DOHH2 (cell line): Measurements from ENCODE around the gene PSAP.

Experiments used
- CTCF ChIP-seq: fragments of 200-600 bp; sonication (generic); IDR thresholded peaks from one replicate; pipeline ENCODE4 v1.5.1; 2014; ENCODE audit warnings: antibody characterized with exemption, mild to moderate bottlenecking, low read depth, low read length; ENCODE audit not compliant: poor library complexity, severe bottlenecking
- EZH2phosphoT487 ChIP-seq: fragments of 200-600 bp; sonication (generic); IDR thresholded peaks from 2 replicates; pipeline ENCODE4 v1.6.1; 2017; ENCODE audit warnings: borderline replicate concordance, mild to moderate bottlenecking, antibody characterized with exemption, low read length, moderate library complexity, mixed read lengths

GRCh38 chr10:71783917-71784678 is 67.0 kb downstream of the PSAP start:
- TF ChIP-seq CTCF (no peak), EZH2phosphoT487 (no peak)
